H1 (cell line): ENCODE data around the gene AFTPH. TPM values are rescaled to one million over a fixed set of nuclear protein-coding genes. Genes with fewer than 3 reads are reported as not detected.

ENCODE experiments used
- CHD1 ChIP-seq: IDR thresholded peaks from 2 replicates; pipeline ENCODE4 v1.6.1; 2012; ENCODE audit warnings: low read depth, low read length, improper control_type of control experiment
- RFX5 ChIP-seq: IDR thresholded peaks from 2 replicates; pipeline ENCODE4 v1.6.1; 2011; ENCODE audit warnings: low read depth, low read length, improper control_type of control experiment, borderline replicate concordance
- YY1 ChIP-seq: IDR thresholded peaks from 2 replicates; pipeline ENCODE4 v1.6.1; 2011; ENCODE audit warnings: low read depth, mild to moderate bottlenecking, low read length
- polyA plus RNA-seq, 7 experiments: library from polyadenylated mRNA; depleted of rRNA in 3 of 7; stranded (reverse) in 5 of 7; unstranded in 2 of 7; fragments of >200 nt in 5 of 7; fragments of 200-250 nt in 2 of 7; gene quantifications; 1 replicate in 5 of 7; 2 replicates in 1 of 7; 4 replicates in 1 of 7; pipeline versions ENCODE4 v1.2.1 to v1.2.3, GENCODE V29; 2011 to 2013; ENCODE audit warnings: missing spikeins in 2 of 7, mixed read lengths in 2 of 7
- total RNA-seq: library from RNA; stranded (reverse); fragmentation: NEBNext Ultra II Directional; extraction: Animal tissue kit (Norgen Biotek cat#: 25700); gene quantifications from 2 replicates; pipeline ENCODE4 v1.2.1, GENCODE V29; 2021
- TF ChIP-seq, protein P1 (sequence below): IDR thresholded peaks from 2 replicates; pipeline ENCODE4 v1.6.1; 2011; ENCODE audit warnings: low read depth, mild to moderate bottlenecking, low read length; ENCODE audit not compliant: insufficient read depth

Gene AFTPH
- total and polyA plus RNA-seq, 2 of the 8 experiments (the other 6 are each of a cell fraction or from before 2014, with no cell fraction given), result 7.3 to 15.0 TPM

GRCh38 chr2:64610316-64610855, 86.3 kb downstream of the AFTPH start (continued):
- TF ChIP-seq, protein P1, sequence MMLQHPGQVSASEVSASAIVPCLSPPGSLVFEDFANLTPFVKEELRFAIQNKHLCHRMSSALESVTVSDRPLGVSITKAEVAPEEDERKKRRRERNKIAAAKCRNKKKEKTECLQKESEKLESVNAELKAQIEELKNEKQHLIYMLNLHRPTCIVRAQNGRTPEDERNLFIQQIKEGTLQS, result no peak
- no peak for TF ChIP-seq YY1
- no peak for TF ChIP-seq RFX5
- TF ChIP-seq CHD1, result no peak
